Caco-2 (cell line): ENCODE data around the gene RBM47. TPM values are rescaled to one million over a fixed set of nuclear protein-coding genes. Genes with fewer than 3 reads are reported as not detected.

ENCODE experiments used
- BruUV-seq: library from RNA; stranded (reverse); fragments of 400-500 nt; replicated peaks from 2 replicates; lab custom pipeline; 2021; lab: Mats Ljungman, UMichigan
- CTCF ChIA-PET: fragments of 300-600 bp; sonication (Branson Sonifier 250); formaldehyde crosslinking; loops from one replicate; lab custom pipeline; 2022; ENCODE audit warnings: antibody characterized with exemption; lab: Charles Lee
- POLR2A ChIA-PET: fragments of 300-600 bp; sonication (Branson Sonifier 250); formaldehyde crosslinking; loops from one replicate; lab custom pipeline; 2022; ENCODE audit warnings: antibody characterized with exemption; lab: Charles Lee
- DNase-seq, 2 experiments: peaks; one replicate each; pipeline versions ENCODE4 v3.0.0 to v3.0.0-alpha.2; 2020 to 2022
- H3K27me3 ChIP-seq: replicated peaks from 2 replicates; pipeline ENCODE4 v1.6.0; 2011; ENCODE audit warnings: low read length; ENCODE audit not compliant: control insufficient read depth, insufficient read depth
- H3K36me3 ChIP-seq: 2 replicates; pipeline ENCODE4 v1.5.1; 2011; ENCODE audit warnings: low read length; ENCODE audit not compliant: control insufficient read depth, insufficient read depth
- H3K4me1 ChIP-seq: fragments of 250-450 bp; sonication (Bioruptor Pico); 2 replicates; pipeline ENCODE4 v1.5.1; 2020; ENCODE audit warnings: mild to moderate bottlenecking
- H3K4me3 ChIP-seq: 2 replicates; pipeline ENCODE4 v1.5.1; 2011; ENCODE audit warnings: low read depth, mild to moderate bottlenecking, control low read depth, low read length
- H3K9me3 ChIP-seq: fragments of 250-450 bp; sonication (Bioruptor Pico); 2 replicates; pipeline ENCODE4 v1.5.1; 2020; ENCODE audit warnings: mild to moderate bottlenecking, moderate library complexity
- H3K27ac Mint-ChIP-seq: one replicate; pipeline ENCODE4 v1.8.0; 2022; ENCODE audit warnings: mixed read lengths; ENCODE audit not compliant: unreplicated experiment
- H3K27me3 Mint-ChIP-seq: one replicate; pipeline ENCODE4 v1.8.0; 2022; ENCODE audit warnings: mixed read lengths; ENCODE audit not compliant: insufficient read depth, unreplicated experiment
- H3K36me3 Mint-ChIP-seq: one replicate; pipeline ENCODE4 v1.8.0; 2022; ENCODE audit warnings: mild to moderate bottlenecking, mixed read lengths; ENCODE audit not compliant: insufficient read depth, unreplicated experiment
- H3K4me1 Mint-ChIP-seq: one replicate; pipeline ENCODE4 v1.8.0; 2022; ENCODE audit warnings: low read depth, mixed read lengths; ENCODE audit not compliant: unreplicated experiment
- H3K4me3 Mint-ChIP-seq: one replicate; pipeline ENCODE4 v1.8.0; 2022; ENCODE audit warnings: mild to moderate bottlenecking, moderate library complexity, mixed read lengths; ENCODE audit not compliant: unreplicated experiment
- H3K9me3 Mint-ChIP-seq: one replicate; pipeline ENCODE4 v1.8.0; 2022; ENCODE audit warnings: mixed read lengths; ENCODE audit not compliant: unreplicated experiment
- CTCF ChIP-seq, 2 experiments: fragments of 200-600 bp in 1 of 2; IDR thresholded peaks; 1 replicate in 1 of 2; 2 replicates in 1 of 2; pipeline versions ENCODE4 v1.5.1 to v1.8.0; 2011 to 2022; ENCODE audit warnings: antibody characterized with exemption in 1 of 2, control low read depth in 1 of 2, inconsistent platforms in 1 of 2, low read depth in 1 of 2, low read length in 1 of 2, mild to moderate bottlenecking in 1 of 2, moderate library complexity in 1 of 2; ENCODE audit not compliant: insufficient read depth in 1 of 2, severe bottlenecking in 1 of 2, unreplicated experiment in 1 of 2
- intact Hi-C: fragments of 100-400 bp; cut with micrococcal nuclease; formaldehyde crosslinking; loops from one replicate; pipeline ENCODE4 v1.10.0; 2022; ENCODE audit not compliant: unreplicated experiment
- total RNA-seq: library from RNA; stranded (reverse); gene quantifications from 2 replicates; pipeline ENCODE4 v1.2.3, GENCODE V29; 2022

The RBM47 gene
- total RNA-seq, 1 experiment from 2014 or later: 62.1 TPM

- Mint-ChIP-seq H3K9me3 (no peaks in the 10 kb centered on the region), H3K4me1 (peaks cover 7% of the 10 kb centered on the region), H3K4me3 (no peak overlapping the region), H3K27me3 (no peaks in the 10 kb centered on the region), H3K27ac (no peak overlapping the region), H3K36me3 (peaks cover 13% of the 10 kb centered on the region)
- no peaks in the 10 kb centered on the region for H3K4me1 ChIP-seq
- no peaks in the 10 kb centered on the region; the same call in 1 of the 2 replicates for H3K9me3 ChIP-seq
- no peak for DNase-seq
- intact Hi-C loops: no loop called here
- POLR2A ChIA-PET: no interaction called here
- no peak for TF ChIP-seq CTCF (IDR thresholded peaks at IDR 0.05; ENCODE audit: insufficient read depth in 1 of 2, low read depth in 1 of 2, low read length in 1 of 2, severe bottlenecking in 1 of 2, unreplicated experiment in 1 of 2)
- no peaks in the 10 kb centered on the region for H3K27me3 ChIP-seq
- no peaks in the 10 kb centered on the region for H3K36me3 ChIP-seq
- no TSS peak for BruUV-seq
- no peak overlapping the region for H3K4me3 ChIP-seq
- CTCF ChIA-PET: interaction anchor here (0.5 kb wide), 1 partner anchor 226 kb away, joined by 3 read pairs; no protein-coding TSS in a partner anchor
These were observed 35.1 kb downstream of the RBM47 start for GRCh38 chr4:40594261-40595178.

- no TSS peak for BruUV-seq
- intact Hi-C loops: no loop called here
- POLR2A ChIA-PET: no interaction called here
- CTCF ChIA-PET: no interaction called here
- H3K9me3 Mint-ChIP-seq: no peaks in the 10 kb centered on the region
- no peak for TF ChIP-seq CTCF (IDR thresholded peaks at IDR 0.05; ENCODE audit: insufficient read depth in 1 of 2, low read depth in 1 of 2, low read length in 1 of 2, severe bottlenecking in 1 of 2, unreplicated experiment in 1 of 2)
- H3K27ac Mint-ChIP-seq: no peak overlapping the region
- H3K4me1 Mint-ChIP-seq: peaks cover 13% of the 10 kb centered on the region
- DNase-seq: no peak
- H3K36me3 ChIP-seq: no peaks in the 10 kb centered on the region
- no peaks in the 10 kb centered on the region for H3K27me3 Mint-ChIP-seq
- H3K4me3 ChIP-seq: no peak overlapping the region
- H3K4me3 Mint-ChIP-seq: no peak overlapping the region
- no peaks in the 10 kb centered on the region; the same call in 1 of the 2 replicates for H3K9me3 ChIP-seq
- no peaks in the 10 kb centered on the region for H3K27me3 ChIP-seq
- H3K36me3 Mint-ChIP-seq: peaks cover 13% of the 10 kb centered on the region
- H3K4me1 ChIP-seq: peaks cover 4% of the 10 kb centered on the region; the same call in 1 of the 2 replicates
These were observed 37.6 kb downstream of the RBM47 start for GRCh38 chr4:40592034-40592433.

GRCh38 chr4:40587826-40588225 lies 41.8 kb downstream of the RBM47 start:
- H3K4me3 Mint-ChIP-seq: no peak overlapping the region
- Histone ChIP-seq H3K9me3 (no peaks in the 10 kb centered on the region; the same call in 1 of the 2 replicates), H3K4me3 (no peak overlapping the region), H3K27me3 (no peaks in the 10 kb centered on the region), H3K36me3 (no peaks in the 10 kb centered on the region), H3K4me1 (peaks cover 5% of the 10 kb centered on the region; the same call in 1 of the 2 replicates)
- no peaks in the 10 kb centered on the region for H3K36me3 Mint-ChIP-seq
- H3K27me3 Mint-ChIP-seq: no peaks in the 10 kb centered on the region
- ChIA-PET CTCF (no interaction called here), POLR2A (no interaction called here)
- no peaks in the 10 kb centered on the region for H3K9me3 Mint-ChIP-seq
- TF ChIP-seq CTCF (IDR thresholded peaks at IDR 0.05; ENCODE audit: insufficient read depth in 1 of 2, low read depth in 1 of 2, low read length in 1 of 2, severe bottlenecking in 1 of 2, unreplicated experiment in 1 of 2): no peak
- intact Hi-C loops: no loop called here
- H3K4me1 Mint-ChIP-seq: peaks cover 7% of the 10 kb centered on the region
- BruUV-seq: no TSS peak
- no peak for DNase-seq
- H3K27ac Mint-ChIP-seq: no peak overlapping the region
